Thyroid gland (tissue), 4 donors: ENCODE results near the gene AKR1A1. TPM values are rescaled to one million over a fixed set of nuclear protein-coding genes. Genes with fewer than 3 reads are reported as not detected.
A peak's percentile ranks its signal among the peaks of the same experiment; 100 is the strongest.

Experiments
- DNase-seq, 2 donors: peaks; one replicate each; pipeline ENCODE4 v3.0.0-alpha.2; 2019
- H3K27ac ChIP-seq, 3 donors: fragments of 200-600 bp; sonication (generic); 1 replicate in 2 of 3; 2 replicates in 1 of 3; pipeline ENCODE4 v1.5.1; 2016 to 2019; ENCODE audit warnings: mild to moderate bottlenecking in 1 of 3, moderate library complexity in 1 of 3
- H3K27me3 ChIP-seq: fragments of 200-600 bp; sonication (generic); one replicate; pipeline ENCODE4 v1.5.1; 2019
- H3K36me3 ChIP-seq, 2 donors: fragments of 200-600 bp; sonication (generic); one replicate each; pipeline ENCODE4 v1.5.1; 2016 to 2019
- H3K4me1 ChIP-seq, 2 donors: fragments of 200-600 bp; sonication (generic); one replicate each; pipeline ENCODE4 v1.5.1; 2017 to 2019
- H3K4me3 ChIP-seq, 3 donors: fragments of 200-600 bp; sonication (generic); replicated peaks in 1 of 3; 1 replicate in 2 of 3; 2 replicates in 1 of 3; pipeline ENCODE4 v1.5.1; 2016; ENCODE audit warnings: mild to moderate bottlenecking in 1 of 3
- H3K9me3 ChIP-seq: fragments of 200-600 bp; sonication (generic); one replicate; pipeline ENCODE4 v1.5.1; 2017
- CTCF ChIP-seq, 6 experiments: fragments of 200-600 bp in 3 of 6; fragments of 450-650 bp in 3 of 6; sonication (generic) in 3 of 6; IDR thresholded peaks; one replicate each; pipeline ENCODE4 v1.5.1; 2016 to 2019; ENCODE audit warnings: antibody characterized with exemption in 6 of 6, mild to moderate bottlenecking in 2 of 6, inconsistent platforms in 1 of 6, moderate library complexity in 1 of 6
- POLR2A ChIP-seq, 2 donors: fragments of 450-650 bp; IDR thresholded peaks; one replicate each; pipeline ENCODE4 v1.6.1; 2017; ENCODE audit warnings: antibody characterized with exemption in 2 of 2, mild to moderate bottlenecking in 2 of 2, moderate library complexity in 1 of 2
- WGBS, 2 donors: methylation state at CpG; one replicate each; pipeline ENCODE4 v1.1.5; 2017; 5-methylcytosine and 5-hydroxymethylcytosine counted together
- intact Hi-C: fragments of 100-400 bp; cut with DNase I; formaldehyde crosslinking; loops from one replicate; pipeline ENCODE4 v1.15.1; 2023
- total RNA-seq, 4 donors: library from RNA; depleted of rRNA; stranded (reverse); fragments of >200 nt; gene quantifications; one replicate each; pipeline ENCODE4 v1.2.3, GENCODE V29; 2016

The AKR1A1 gene
- total RNA-seq, 4 donors from 2014 or later: 67.5 to 143 (median 127) TPM

GRCh38 chr1:45542591-45542990 is 8.0 kb upstream of the AKR1A1 start:
- H3K9me3 ChIP-seq: no peaks in the 10 kb centered on the region
- H3K27me3 ChIP-seq: no peaks in the 10 kb centered on the region
- no peak overlapping the region for H3K27ac ChIP-seq
- no peak overlapping the region for H3K4me3 ChIP-seq
- intact Hi-C loops: no loop called here
- no peak for TF ChIP-seq POLR2A (IDR thresholded peaks at IDR 0.05)
- no peak for TF ChIP-seq CTCF (IDR thresholded peaks at IDR 0.05)
- no peaks in the 10 kb centered on the region for H3K36me3 ChIP-seq
- no peak for DNase-seq
- 81 to 85% methylated on average over 3 to 4 of the region's 4 CpGs for WGBS, 2 donors
- H3K4me1 ChIP-seq: peaks cover 0 to 26% of the 10 kb centered on the region in 2 donors

GRCh38 chr1:45543581-45544417 is 6.8 kb upstream of the AKR1A1 start:
- Histone ChIP-seq H3K27ac (no peak overlapping the region), H3K4me1 (peaks cover 0 to 26% of the 10 kb centered on the region in 2 donors), H3K9me3 (no peaks in the 10 kb centered on the region), H3K4me3 (no peak overlapping the region), H3K36me3 (no peaks in the 10 kb centered on the region), H3K27me3 (no peaks in the 10 kb centered on the region)
- intact Hi-C loops: no loop called here
- whole genome bisulfite sequencing, 2 donors: 39 to 45% methylated on average over 8 of the region's 8 CpGs
- peak; percentile 48 to 52 for DNase-seq
- TF ChIP-seq POLR2A (IDR thresholded peaks at IDR 0.05) (no peak), CTCF (IDR thresholded peaks at IDR 0.05) (no peak)

GRCh38 chr1:45544530-45544929 is 6.1 kb upstream of the AKR1A1 start:
- TF ChIP-seq POLR2A (IDR thresholded peaks at IDR 0.05): no peak
- TF ChIP-seq CTCF (IDR thresholded peaks at IDR 0.05): no peak
- WGBS, 2 donors: 87 to 91% methylated on average over 4 of the region's 4 CpGs
- no peak overlapping the region for H3K4me3 ChIP-seq
- H3K27ac ChIP-seq: no peak overlapping the region
- no peaks in the 10 kb centered on the region for H3K36me3 ChIP-seq
- no peaks in the 10 kb centered on the region for H3K9me3 ChIP-seq
- no peak for DNase-seq
- no peaks in the 10 kb centered on the region for H3K27me3 ChIP-seq
- H3K4me1 ChIP-seq: peaks cover 0 to 26% of the 10 kb centered on the region in 2 donors
- intact Hi-C loops: no loop called here

- WGBS, 2 donors: 52 to 70% methylated on average over 6 of the region's 6 CpGs
- Histone ChIP-seq H3K27me3 (no peaks in the 10 kb centered on the region), H3K36me3 (no peaks in the 10 kb centered on the region), H3K4me1 (peaks cover under 1 to 28% of the 10 kb centered on the region in 2 donors), H3K9me3 (no peaks in the 10 kb centered on the region), H3K27ac (no peak overlapping the region), H3K4me3 (no peak overlapping the region)
- no peak for TF ChIP-seq CTCF (IDR thresholded peaks at IDR 0.05)
- TF ChIP-seq POLR2A (IDR thresholded peaks at IDR 0.05): no peak
- intact Hi-C loops: no loop called here
- peak; percentile 34 to 44 for DNase-seq
These were observed 5.6 kb upstream of the AKR1A1 start for GRCh38 chr1:45545019-45545493.
